ENCODE data around the gene TRNP1. TPM values are rescaled to one million over a fixed set of nuclear protein-coding genes. Genes with fewer than 3 reads are reported as not detected.

Gene TRNP1
- total RNA-seq, 1 donor from 2014 or later = 48.8 TPM

DNA sequence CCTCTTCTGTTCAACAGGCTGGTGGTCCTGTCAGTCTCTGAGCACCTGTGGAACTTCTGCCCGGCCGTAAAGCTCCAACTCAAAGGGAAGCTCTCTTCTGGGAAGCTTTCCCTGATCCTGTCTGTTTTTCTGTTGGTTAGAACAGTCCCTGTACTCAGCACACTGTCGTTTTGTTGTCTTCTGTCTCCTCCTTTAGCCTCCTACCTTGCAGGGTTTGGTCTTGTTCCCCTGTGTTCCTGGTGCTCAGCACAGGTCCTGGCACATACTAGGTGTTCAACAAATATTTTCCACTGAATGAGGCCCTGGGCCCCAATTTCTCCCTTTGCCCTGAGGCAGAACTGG, 32.9 kb upstream of the TRNP1 start:
- Mint-ChIP-seq H3K27me3 (no peaks in the 10 kb centered on the region), H3K4me1 (ENCODE audit: low read depth) (peaks cover 11% of the 10 kb centered on the region), H3K36me3 (ENCODE audit: insufficient read depth) (peaks cover 6% of the 10 kb centered on the region), H3K27ac (peak overlapping the region; percentile 95), H3K9me3 (ENCODE audit: low read depth) (peaks cover 5% of the 10 kb centered on the region), H3K4me3 (ENCODE audit: low read depth) (peak overlapping the region; percentile 86)
- TF ChIP-seq CTCF (IDR thresholded peaks at IDR 0.05; ENCODE audit: unreplicated experiment) = no peak
- DNase-seq (ENCODE audit: low spot score, unreplicated experiment) = no peak

GRCh38 chr1:26961826-26962225, 31.7 kb upstream of the TRNP1 start:
- no peak overlapping the region for H3K27ac Mint-ChIP-seq
- no peaks in the 10 kb centered on the region for H3K27me3 Mint-ChIP-seq
- no peaks in the 10 kb centered on the region for H3K36me3 Mint-ChIP-seq (ENCODE audit: insufficient read depth)
- no peak for DNase-seq (ENCODE audit: low spot score, unreplicated experiment)
- no peak for TF ChIP-seq CTCF (IDR thresholded peaks at IDR 0.05; ENCODE audit: unreplicated experiment)
- peaks cover 11% of the 10 kb centered on the region for H3K4me1 Mint-ChIP-seq (ENCODE audit: low read depth)
- H3K4me3 Mint-ChIP-seq (ENCODE audit: low read depth) = peak overlapping the region; percentile 86
- H3K9me3 Mint-ChIP-seq (ENCODE audit: low read depth) = no peaks in the 10 kb centered on the region

- no peak overlapping the region for H3K4me3 Mint-ChIP-seq (ENCODE audit: low read depth)
- no peaks in the 10 kb centered on the region for H3K27me3 Mint-ChIP-seq
- H3K9me3 Mint-ChIP-seq (ENCODE audit: low read depth) = no peaks in the 10 kb centered on the region
- TF ChIP-seq CTCF (IDR thresholded peaks at IDR 0.05; ENCODE audit: unreplicated experiment) = no peak
- H3K36me3 Mint-ChIP-seq (ENCODE audit: insufficient read depth) = no peaks in the 10 kb centered on the region
- no peak for DNase-seq (ENCODE audit: low spot score, unreplicated experiment)
- no peak overlapping the region for H3K27ac Mint-ChIP-seq
- peaks cover 5% of the 10 kb centered on the region for H3K4me1 Mint-ChIP-seq (ENCODE audit: low read depth)
Observed at GRCh38 chr1:26965213-26965612, 28.3 kb upstream of the TRNP1 start.

GRCh38 chr1:26965628-26966027, 27.9 kb upstream of the TRNP1 start:
- Mint-ChIP-seq H3K27ac (no peak overlapping the region), H3K36me3 (ENCODE audit: insufficient read depth) (no peaks in the 10 kb centered on the region), H3K4me3 (ENCODE audit: low read depth) (no peak overlapping the region), H3K4me1 (ENCODE audit: low read depth) (peaks cover 4% of the 10 kb centered on the region), H3K27me3 (no peaks in the 10 kb centered on the region), H3K9me3 (ENCODE audit: low read depth) (no peaks in the 10 kb centered on the region)
- no peak for DNase-seq (ENCODE audit: low spot score, unreplicated experiment)
- no peak for TF ChIP-seq CTCF (IDR thresholded peaks at IDR 0.05; ENCODE audit: unreplicated experiment)

GRCh38 chr1:26970810-26971209, 22.7 kb upstream of the TRNP1 start:
- Mint-ChIP-seq H3K36me3 (ENCODE audit: insufficient read depth) (no peaks in the 10 kb centered on the region), H3K27ac (no peak overlapping the region), H3K4me1 (ENCODE audit: low read depth) (peaks cover 5% of the 10 kb centered on the region)

More at GRCh38 chr1:26970810-26971209, 22.7 kb upstream of the TRNP1 start:
- DNase-seq (ENCODE audit: low spot score, unreplicated experiment) = no peak
- TF ChIP-seq CTCF (IDR thresholded peaks at IDR 0.05; ENCODE audit: unreplicated experiment) = no peak
- Mint-ChIP-seq H3K27me3 (no peaks in the 10 kb centered on the region), H3K9me3 (ENCODE audit: low read depth) (no peaks in the 10 kb centered on the region), H3K4me3 (ENCODE audit: low read depth) (no peak overlapping the region)
